Measurements from ENCODE around the gene ADORA2B. TPM values are rescaled to one million over a fixed set of nuclear protein-coding genes. Genes with fewer than 3 reads are reported as not detected.

The ADORA2B gene
- total and polyA plus RNA-seq, 2 experiments from 2014 or later = 3.3 to 7.9 TPM

- H3K27ac Mint-ChIP-seq = no peak overlapping the region
- H3K36me3 ChIP-seq (ENCODE audit: insufficient read depth) = no peaks in the 10 kb centered on the region
- peak overlapping the region; percentile 82; the same call in 1 of the 2 replicates for H3K4me2 ChIP-seq
- H2AFZ ChIP-seq = peak overlapping the region; percentile 99
- H3K79me2 ChIP-seq (replicated peaks; ENCODE audit: insufficient read depth) = no peaks in the 10 kb centered on the region
- H3K27ac ChIP-seq (ENCODE audit: low read depth) = no peak overlapping the region
- H3K27me3 ChIP-seq (ENCODE audit: insufficient read depth) = peaks cover 18% of the 10 kb centered on the region
- H3K4me1 ChIP-seq (ENCODE audit: insufficient read depth) = peaks cover 6% of the 10 kb centered on the region
- H3K4me3 Mint-ChIP-seq = peak overlapping the region; percentile 72; the same call in 1 of the 3 replicates
- H3K36me3 Mint-ChIP-seq (ENCODE audit: low read depth) = no peaks in the 10 kb centered on the region; the same call in 2 of the 3 replicates
- H3K27me3 Mint-ChIP-seq (ENCODE audit: insufficient read depth, low read depth, poor library complexity) = peaks cover 18% of the 10 kb centered on the region
- 0 out of 3 replicates have a peak, but pooled peaks cover 3% of the 10 kb centered on the region for H3K9me3 Mint-ChIP-seq
- no peaks in the 10 kb centered on the region for H4K20me1 ChIP-seq (replicated peaks; ENCODE audit: insufficient read depth)
- no peaks in the 10 kb centered on the region; the same call in 2 of the 3 replicates for H3K4me1 Mint-ChIP-seq
- no peak for ATAC-seq
- TF ChIP-seq, protein P1, sequence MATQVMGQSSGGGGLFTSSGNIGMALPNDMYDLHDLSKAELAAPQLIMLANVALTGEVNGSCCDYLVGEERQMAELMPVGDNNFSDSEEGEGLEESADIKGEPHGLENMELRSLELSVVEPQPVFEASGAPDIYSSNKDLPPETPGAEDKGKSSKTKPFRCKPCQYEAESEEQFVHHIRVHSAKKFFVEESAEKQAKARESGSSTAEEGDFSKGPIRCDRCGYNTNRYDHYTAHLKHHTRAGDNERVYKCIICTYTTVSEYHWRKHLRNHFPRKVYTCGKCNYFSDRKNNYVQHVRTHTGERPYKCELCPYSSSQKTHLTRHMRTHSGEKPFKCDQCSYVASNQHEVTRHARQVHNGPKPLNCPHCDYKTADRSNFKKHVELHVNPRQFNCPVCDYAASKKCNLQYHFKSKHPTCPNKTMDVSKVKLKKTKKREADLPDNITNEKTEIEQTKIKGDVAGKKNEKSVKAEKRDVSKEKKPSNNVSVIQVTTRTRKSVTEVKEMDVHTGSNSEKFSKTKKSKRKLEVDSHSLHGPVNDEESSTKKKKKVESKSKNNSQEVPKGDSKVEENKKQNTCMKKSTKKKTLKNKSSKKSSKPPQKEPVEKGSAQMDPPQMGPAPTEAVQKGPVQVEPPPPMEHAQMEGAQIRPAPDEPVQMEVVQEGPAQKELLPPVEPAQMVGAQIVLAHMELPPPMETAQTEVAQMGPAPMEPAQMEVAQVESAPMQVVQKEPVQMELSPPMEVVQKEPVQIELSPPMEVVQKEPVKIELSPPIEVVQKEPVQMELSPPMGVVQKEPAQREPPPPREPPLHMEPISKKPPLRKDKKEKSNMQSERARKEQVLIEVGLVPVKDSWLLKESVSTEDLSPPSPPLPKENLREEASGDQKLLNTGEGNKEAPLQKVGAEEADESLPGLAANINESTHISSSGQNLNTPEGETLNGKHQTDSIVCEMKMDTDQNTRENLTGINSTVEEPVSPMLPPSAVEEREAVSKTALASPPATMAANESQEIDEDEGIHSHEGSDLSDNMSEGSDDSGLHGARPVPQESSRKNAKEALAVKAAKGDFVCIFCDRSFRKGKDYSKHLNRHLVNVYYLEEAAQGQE (IDR thresholded peaks at IDR 0.05; ENCODE audit: unreplicated experiment) = no peak
- no peak for TF ChIP-seq JUNB (IDR thresholded peaks at IDR 0.05; ENCODE audit: unreplicated experiment)
- TF ChIP-seq EZH2 (IDR thresholded peaks at IDR 0.05; ENCODE audit: low read depth, unreplicated experiment) = no peak
- no peaks in the 10 kb centered on the region for H3K9me2 ChIP-seq (ENCODE audit: insufficient read depth)
- no peaks in the 10 kb centered on the region for H3F3A ChIP-seq (replicated peaks; ENCODE audit: low read depth)
- DNase-seq (ENCODE audit: low spot score) = no peak
- H3K4me3 ChIP-seq = peak overlapping the region; percentile 55
Measured at GRCh38 chr17:15918261-15918660, 26.7 kb upstream of the ADORA2B start.

DNA sequence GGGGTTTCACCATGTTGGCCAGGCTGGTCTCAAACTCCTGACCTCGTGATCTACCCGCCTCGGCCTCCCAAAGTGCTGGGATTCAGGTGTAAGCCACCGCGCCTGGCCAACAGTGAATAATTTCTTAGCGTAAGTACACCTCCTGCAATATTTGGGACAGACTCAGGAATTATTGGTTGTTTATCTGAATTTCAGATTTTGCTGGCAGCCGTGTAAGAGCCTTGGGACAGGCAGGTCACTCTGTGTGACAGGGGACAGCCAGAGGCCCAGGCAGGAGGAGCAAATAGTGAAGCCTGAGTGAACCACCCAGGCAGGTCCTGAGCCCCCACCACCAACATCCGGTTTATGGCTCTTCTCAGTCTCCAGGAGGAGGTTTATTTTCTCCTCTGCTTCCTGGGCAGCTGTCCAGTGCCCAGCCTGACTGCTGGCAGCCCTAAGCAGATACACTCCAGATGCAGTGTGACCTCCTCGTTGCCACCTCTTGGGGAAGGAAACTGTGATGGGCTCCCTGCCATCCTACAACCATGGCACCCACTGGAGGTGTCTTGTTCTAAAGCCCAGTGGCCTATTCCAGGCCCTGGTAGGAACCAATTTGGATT lies 26.2 kb upstream of the ADORA2B start:
- Histone ChIP-seq H3K4me2 (no peak overlapping the region), H3K9me2 (ENCODE audit: insufficient read depth) (no peaks in the 10 kb centered on the region), H4K20me1 (replicated peaks; ENCODE audit: insufficient read depth) (no peaks in the 10 kb centered on the region), H3K27me3 (ENCODE audit: insufficient read depth) (peaks cover 18% of the 10 kb centered on the region), H3K79me2 (replicated peaks; ENCODE audit: insufficient read depth) (no peaks in the 10 kb centered on the region), H3K4me3 (no peak overlapping the region), H3K4me1 (ENCODE audit: insufficient read depth) (peaks cover 6% of the 10 kb centered on the region), H3K36me3 (ENCODE audit: insufficient read depth) (no peaks in the 10 kb centered on the region), H2AFZ (0 out of 2 replicates have a peak overlapping the region, but pooled peaks have one; percentile 10), H3K27ac (ENCODE audit: low read depth) (no peak overlapping the region), H3F3A (replicated peaks; ENCODE audit: low read depth) (no peaks in the 10 kb centered on the region)
- no peak overlapping the region for H3K4me3 Mint-ChIP-seq
- ATAC-seq (no peak), DNase-seq (ENCODE audit: low spot score) (no peak)
- H3K27me3 Mint-ChIP-seq (ENCODE audit: insufficient read depth, low read depth, poor library complexity) = peaks cover 19% of the 10 kb centered on the region
- H3K27ac Mint-ChIP-seq = no peak overlapping the region
- no peaks in the 10 kb centered on the region; the same call in 2 of the 3 replicates for H3K4me1 Mint-ChIP-seq
- H3K9me3 Mint-ChIP-seq = 0 out of 3 replicates have a peak, but pooled peaks cover 3% of the 10 kb centered on the region
- H3K36me3 Mint-ChIP-seq (ENCODE audit: low read depth) = no peaks in the 10 kb centered on the region; the same call in 2 of the 3 replicates
- TF ChIP-seq ZNF462 (CRISPR knock-in tag; IDR thresholded peaks at IDR 0.05) (no peak), POLR2AphosphoS5 (IDR thresholded peaks at IDR 0.05; ENCODE audit: low read depth) (no peak), ETS1 (IDR thresholded peaks at IDR 0.05) (no peak), EZH2phosphoT487 (IDR thresholded peaks at IDR 0.05; ENCODE audit: unreplicated experiment) (no peak), EZH2 (IDR thresholded peaks at IDR 0.05; ENCODE audit: low read depth, unreplicated experiment) (no peak), STAT1 (IDR thresholded peaks at IDR 0.05; ENCODE audit: unreplicated experiment) (no peak), CREB1 (CRISPR knock-in tag; IDR thresholded peaks at IDR 0.05; ENCODE audit: low read depth) (no peak), JUNB (IDR thresholded peaks at IDR 0.05; ENCODE audit: unreplicated experiment) (no peak)
